HG02759 (cell line): ENCODE data around the gene OXLD1.

ENCODE experiments used
- ATAC-seq: cut with Tn5 transposase; IDR thresholded peaks from one replicate; pipeline ENCODE4 v1.9.1; 2021; ENCODE audit warnings: mild to moderate bottlenecking, moderate library complexity; ENCODE audit not compliant: unreplicated experiment

OXLD1 gene

GRCh38 chr17:81666342-81667191, at the start of gene OXLD1, which contains the start of gene CCDC137:
Gene OXLD1, minus strand, starts transcription at chr17:81666605. Its CDS starts 28 bp downstream, at chr17:81666577.
Gene CCDC137, plus strand, starts transcription at chr17:81666737. Its CDS starts 30 bp downstream, at chr17:81666767.
- peak; percentile 94 for ATAC-seq

- no peak for ATAC-seq
Measured at GRCh38 chr17:81715107-81715871, 48.9 kb upstream of the OXLD1 start.

- no peak for ATAC-seq
Measured at GRCh38 chr17:81714412-81715106, 48.2 kb upstream of the OXLD1 start.

GRCh38 chr17:81713556-81714411, 47.4 kb upstream of the OXLD1 start:
- ATAC-seq = no peak

GRCh38 chr17:81713004-81713555, 46.7 kb upstream of the OXLD1 start:
- ATAC-seq = no peak

- peak; percentile 17 for ATAC-seq
Measured at GRCh38 chr17:81712468-81713003, 46.1 kb upstream of the OXLD1 start.

GRCh38 chr17:81711814-81712467, 45.5 kb upstream of the OXLD1 start, which contains the start of gene SLC25A10:
Gene SLC25A10, plus strand, starts transcription at chr17:81712284. Its CDS starts 143 bp downstream, at chr17:81712427.
- peak; percentile 78 for ATAC-seq

- ATAC-seq = no peak
Measured at GRCh38 chr17:81710514-81711308, 44.3 kb upstream of the OXLD1 start.

GRCh38 chr17:81708739-81709185, 42.4 kb upstream of the OXLD1 start:
- no peak for ATAC-seq

- ATAC-seq = no peak
Measured at GRCh38 chr17:81707725-81708646, 41.6 kb upstream of the OXLD1 start.

GRCh38 chr17:81706757-81707624, 40.6 kb upstream of the OXLD1 start:
- ATAC-seq = no peak

GRCh38 chr17:81706232-81706611, 39.8 kb upstream of the OXLD1 start:
- ATAC-seq = no peak

- no peak for ATAC-seq
Measured at GRCh38 chr17:81705518-81706231, 39.3 kb upstream of the OXLD1 start.

- ATAC-seq = no peak
Measured at GRCh38 chr17:81703747-81704654, 37.6 kb upstream of the OXLD1 start.
